ENCODE data around the gene EEF2.
A peak's percentile ranks its signal among the peaks of the same experiment; 100 is the strongest.
"Not testable (repeated sequence)": the region's sequence is repeated elsewhere in the genome, so short reads cannot be mapped to it uniquely, and the experiment has no call there.

Gene EEF2

GRCh38 chr19:3970313-3970807 is 14.9 kb downstream of the EEF2 start:
- DNase-seq (ENCODE audit: low read depth): no peak
- peak overlapping the region; percentile 58 for H3K4me3 ChIP-seq (ENCODE audit: low read depth, low read length)
- no peak for TF ChIP-seq POLR2A (IDR thresholded peaks at IDR 0.05; ENCODE audit: extremely low read depth, insufficient read length)
- no peak for TF ChIP-seq CTCF (IDR thresholded peaks at IDR 0.05; ENCODE audit: low read depth, low read length)
- TF ChIP-seq MYC (IDR thresholded peaks at IDR 0.05; ENCODE audit: low read depth, low read length): no peak

- no peak for DNase-seq (ENCODE audit: low read depth)
- TF ChIP-seq CTCF (IDR thresholded peaks at IDR 0.05; ENCODE audit: low read depth, low read length): no peak
- no peak for TF ChIP-seq POLR2A (IDR thresholded peaks at IDR 0.05; ENCODE audit: extremely low read depth, insufficient read length)
- TF ChIP-seq MYC (IDR thresholded peaks at IDR 0.05; ENCODE audit: low read depth, low read length): no peak
- no peak for TF ChIP-seq MAX (IDR thresholded peaks at IDR 0.05; ENCODE audit: low read depth, low read length)
Observed at GRCh38 chr19:3969435-3970312, 15.6 kb downstream of the EEF2 start.

GRCh38 chr19:3968556-3969434 is 16.5 kb downstream of the EEF2 start:
- DNase-seq (ENCODE audit: low read depth): peak; percentile 16
- no peak for TF ChIP-seq MYC (IDR thresholded peaks at IDR 0.05; ENCODE audit: low read depth, low read length)
- no peak for TF ChIP-seq MAX (IDR thresholded peaks at IDR 0.05; ENCODE audit: low read depth, low read length)
- TF ChIP-seq CTCF (IDR thresholded peaks at IDR 0.05; ENCODE audit: low read depth, low read length): no peak
- TF ChIP-seq POLR2A (IDR thresholded peaks at IDR 0.05; ENCODE audit: extremely low read depth, insufficient read length): no peak
- H3K4me3 ChIP-seq (ENCODE audit: low read depth, low read length): no peak overlapping the region

More at GRCh38 chr19:3969435-3970312, 15.6 kb downstream of the EEF2 start:
- H3K4me3 ChIP-seq (ENCODE audit: low read depth, low read length): peak overlapping the region; percentile 58

GRCh38 chr19:3967983-3968382 is 17.3 kb downstream of the EEF2 start:
- not testable (repeated sequence) for H3K4me3 ChIP-seq (ENCODE audit: low read depth, low read length); DNase-seq (ENCODE audit: low read depth)

GRCh38 chr19:3966051-3967017 is 18.9 kb downstream of the EEF2 start:
- DNase-seq (ENCODE audit: low read depth): no peak
- no peak for TF ChIP-seq POLR2A (IDR thresholded peaks at IDR 0.05; ENCODE audit: extremely low read depth, insufficient read length)
- TF ChIP-seq CTCF (IDR thresholded peaks at IDR 0.05; ENCODE audit: low read depth, low read length): no peak
- no peak for TF ChIP-seq MYC (IDR thresholded peaks at IDR 0.05; ENCODE audit: low read depth, low read length)
- TF ChIP-seq MAX (IDR thresholded peaks at IDR 0.05; ENCODE audit: low read depth, low read length): no peak
- H3K4me3 ChIP-seq (ENCODE audit: low read depth, low read length): no peak overlapping the region
